ENCODE data around the gene ARHGAP20.

ARHGAP20 gene

GRCh38 chr11:110601936-110602335, 110.3 kb downstream of the ARHGAP20 start:
- H3K4me3 ChIP-seq (ENCODE audit: low read depth, low read length), result no peak overlapping the region
- TF ChIP-seq CTCF (IDR thresholded peaks at IDR 0.05; ENCODE audit: low read depth, low read length), result no peak

GRCh38 chr11:110600322-110600721, 111.9 kb downstream of the ARHGAP20 start:
- TF ChIP-seq CTCF (IDR thresholded peaks at IDR 0.05; ENCODE audit: low read depth, low read length), result no peak
- no peak overlapping the region for H3K4me3 ChIP-seq (ENCODE audit: low read depth, low read length)

- no peak overlapping the region for H3K4me3 ChIP-seq (ENCODE audit: low read depth, low read length)
- TF ChIP-seq CTCF (IDR thresholded peaks at IDR 0.05; ENCODE audit: low read depth, low read length), result no peak
These were observed 113.0 kb downstream of the ARHGAP20 start for GRCh38 chr11:110599207-110599606.

- no peak for TF ChIP-seq CTCF (IDR thresholded peaks at IDR 0.05; ENCODE audit: low read depth, low read length)
These were observed 113.5 kb downstream of the ARHGAP20 start for GRCh38 chr11:110598725-110599124.

GRCh38 chr11:110587972-110588371, 124.3 kb downstream of the ARHGAP20 start:
- H3K4me3 ChIP-seq (ENCODE audit: low read depth, low read length), result no peak overlapping the region

More at GRCh38 chr11:110598725-110599124, 113.5 kb downstream of the ARHGAP20 start:
- no peak overlapping the region for H3K4me3 ChIP-seq (ENCODE audit: low read depth, low read length)

GRCh38 chr11:110587129-110587528, 125.1 kb downstream of the ARHGAP20 start:
- no peak for TF ChIP-seq CTCF (IDR thresholded peaks at IDR 0.05; ENCODE audit: low read depth, low read length)

More at GRCh38 chr11:110587972-110588371, 124.3 kb downstream of the ARHGAP20 start:
- TF ChIP-seq CTCF (IDR thresholded peaks at IDR 0.05; ENCODE audit: low read depth, low read length), result no peak

GRCh38 chr11:110584150-110584549, 128.1 kb downstream of the ARHGAP20 start:
- H3K4me3 ChIP-seq (ENCODE audit: low read depth, low read length), result no peak overlapping the region
- TF ChIP-seq CTCF (IDR thresholded peaks at IDR 0.05; ENCODE audit: low read depth, low read length), result no peak

More at GRCh38 chr11:110587129-110587528, 125.1 kb downstream of the ARHGAP20 start:
- H3K4me3 ChIP-seq (ENCODE audit: low read depth, low read length), result no peak overlapping the region
